Activated naive CD4-positive, alpha-beta T cell (primary cell): ENCODE results near the gene MRTFA.
"Not testable (repeated sequence)": the region's sequence is repeated elsewhere in the genome, so short reads cannot be mapped to it uniquely, and the experiment has no call there.

Experiments
- DNase-seq, 4 experiments: peaks; one replicate each; lab custom pipeline; 2025; lab: John Stamatoyannopoulos, UW

Gene MRTFA

GRCh38 chr22:40394607-40395006, 241.9 kb downstream of the MRTFA start:
- DNase-seq: no peak

GRCh38 chr22:40392618-40393017, 243.9 kb downstream of the MRTFA start:
- no peak for DNase-seq

GRCh38 chr22:40391417-40391816, 245.1 kb downstream of the MRTFA start:
- DNase-seq: no peak

GRCh38 chr22:40388231-40388630, 248.3 kb downstream of the MRTFA start:
- no peak for DNase-seq

GRCh38 chr22:40387746-40388145, 248.8 kb downstream of the MRTFA start:
- DNase-seq: no peak

- DNase-seq: no peak
These were observed 251.3 kb downstream of the MRTFA start for GRCh38 chr22:40385036-40385782.

- DNase-seq: no peak
These were observed 252.6 kb downstream of the MRTFA start for GRCh38 chr22:40383905-40384304.

- no peak for DNase-seq
These were observed 255.1 kb downstream of the MRTFA start for GRCh38 chr22:40381461-40381860.

- DNase-seq: not testable (repeated sequence)
These were observed 258.1 kb downstream of the MRTFA start for GRCh38 chr22:40378448-40378847.

- DNase-seq: no peak
These were observed 258.6 kb downstream of the MRTFA start for GRCh38 chr22:40377931-40378330.

GRCh38 chr22:40376149-40376548, 260.4 kb downstream of the MRTFA start:
- no peak for DNase-seq

GRCh38 chr22:40374567-40374966, 262.0 kb downstream of the MRTFA start:
- no peak for DNase-seq

- DNase-seq: no peak
These were observed 267.7 kb downstream of the MRTFA start for GRCh38 chr22:40368836-40369235.

- DNase-seq: no peak
These were observed 268.5 kb downstream of the MRTFA start for GRCh38 chr22:40368016-40368415.

- DNase-seq: no peak
These were observed 269.2 kb downstream of the MRTFA start for GRCh38 chr22:40367342-40367741.

- no peak for DNase-seq
These were observed 270.5 kb downstream of the MRTFA start for GRCh38 chr22:40366068-40366467.

GRCh38 chr22:40364431-40364830, 272.1 kb downstream of the MRTFA start:
- no peak for DNase-seq

- no peak for DNase-seq
These were observed 273.5 kb downstream of the MRTFA start for GRCh38 chr22:40363059-40363458.

- no peak for DNase-seq
These were observed 275.4 kb downstream of the MRTFA start for GRCh38 chr22:40361100-40361499.
